Endothelial cell of umbilical vein (primary cell): ENCODE data around the gene SDHC. TPM values are rescaled to one million over a fixed set of nuclear protein-coding genes. Genes with fewer than 3 reads are reported as not detected.

Source experiments
- BruUV-seq: library from RNA; stranded (reverse); fragments of 400-500 nt; replicated peaks from 2 replicates; lab custom pipeline; 2021; lab: Mats Ljungman, UMichigan
- CTCF ChIA-PET: fragments of 300-600, 350-600 bp; sonication (Branson Sonifier 250); formaldehyde crosslinking; loops from one replicate; lab custom pipeline; 2021; ENCODE audit warnings: antibody characterized with exemption, inconsistent platforms; lab: Charles Lee
- POLR2A ChIA-PET: fragments of 300-600, 350-600 bp; sonication (Branson Sonifier 250); formaldehyde crosslinking; loops from one replicate; lab custom pipeline; 2021; ENCODE audit warnings: antibody characterized with exemption, inconsistent platforms; lab: Charles Lee
- DNase-seq: peaks from one replicate; pipeline ENCODE4 v3.0.0-alpha.2; 2011; ENCODE audit warnings: low read depth, low spot score
- FAIRE-seq: peaks from 2 replicates; lab custom pipeline; 2011; peaks lifted over from hg19 to GRCh38; lab: Jason Lieb, UNC
- H2AFZ ChIP-seq: 2 replicates; pipeline ENCODE4 v1.6.0; 2012; ENCODE audit warnings: low read depth, low read length, control low read depth, inconsistent platforms
- H3K27ac ChIP-seq: 2 replicates; pipeline ENCODE4 v1.5.1; 2011; ENCODE audit warnings: low read depth, mild to moderate bottlenecking, control low read depth, low read length, moderate library complexity; ENCODE audit not compliant: insufficient read depth
- H3K27me3 ChIP-seq, 2 experiments: 2 replicates each; pipeline versions ENCODE4 v1.6.0 to v1.6.1; 2011; ENCODE audit warnings: low read length in 2 of 2, mixed read lengths in 1 of 2; ENCODE audit not compliant: control insufficient read depth in 2 of 2, insufficient read depth in 2 of 2
- H3K36me3 ChIP-seq, 2 experiments: 2 replicates in 1 of 2; 3 replicates in 1 of 2; pipeline ENCODE4 v1.5.1; 2011; ENCODE audit warnings: low read length in 2 of 2, mild to moderate bottlenecking in 1 of 2, moderate library complexity in 1 of 2; ENCODE audit not compliant: control insufficient read depth in 2 of 2, insufficient read depth in 2 of 2; ENCODE audit errors: extremely low read depth in 1 of 2
- H3K4me1 ChIP-seq: 3 replicates; pipeline ENCODE4 v1.5.1; 2011; ENCODE audit warnings: mild to moderate bottlenecking, low read length; ENCODE audit not compliant: control insufficient read depth, insufficient read depth; ENCODE audit errors: extremely low read depth
- H3K4me2 ChIP-seq: 2 replicates; pipeline ENCODE4 v1.6.1; 2011; ENCODE audit warnings: low read length, control low read depth, mixed read lengths; ENCODE audit not compliant: insufficient read depth
- H3K4me3 ChIP-seq, 3 experiments: fragments of 200-600 bp in 1 of 3; sonication (generic), shearing (Covaris generic) in 1 of 3; replicated peaks in 1 of 3; 2 replicates each; pipeline ENCODE4 v1.5.1; 2011 to 2016; ENCODE audit warnings: control low read depth in 3 of 3, low read length in 3 of 3, mild to moderate bottlenecking in 2 of 3, inconsistent platforms in 1 of 3, low read depth in 1 of 3, moderate library complexity in 1 of 3; ENCODE audit not compliant: insufficient read depth in 1 of 3
- H3K79me2 ChIP-seq: 2 replicates; pipeline ENCODE4 v1.6.0; 2012; ENCODE audit warnings: low read length, inconsistent platforms; ENCODE audit not compliant: control insufficient read depth, insufficient read depth
- H3K9ac ChIP-seq: replicated peaks from 2 replicates; pipeline ENCODE3; 2011; ENCODE audit warnings: low read length, control low read depth; ENCODE audit not compliant: insufficient read depth; ENCODE audit errors: extremely low read depth
- H3K9me1 ChIP-seq: replicated peaks from 3 replicates; pipeline ENCODE4 v1.6.0; 2011; ENCODE audit warnings: mild to moderate bottlenecking, low read length; ENCODE audit not compliant: control insufficient read depth, insufficient read depth; ENCODE audit errors: extremely low read depth
- H3K9me3 ChIP-seq: replicated peaks from 2 replicates; pipeline ENCODE4 v1.5.1; 2012; ENCODE audit warnings: low read length, inconsistent platforms; ENCODE audit not compliant: control insufficient read depth, insufficient read depth
- H4K20me1 ChIP-seq: replicated peaks from 2 replicates; pipeline ENCODE3; 2011; ENCODE audit warnings: mild to moderate bottlenecking, low read length; ENCODE audit not compliant: control insufficient read depth, insufficient read depth; ENCODE audit errors: extremely low read depth
- CTCF ChIP-seq, 2 donors: IDR thresholded peaks; 1 replicate in 1 of 2; 2 replicates in 1 of 2; pipeline ENCODE4 v1.5.1; 2011; ENCODE audit warnings: low read length in 2 of 2, mild to moderate bottlenecking in 2 of 2, moderate library complexity in 2 of 2, control low read depth in 1 of 2, inconsistent platforms in 1 of 2, low read depth in 1 of 2; ENCODE audit not compliant: insufficient read depth in 1 of 2; ENCODE audit errors: extremely low read depth in 1 of 2
- EZH2 ChIP-seq: IDR thresholded peaks from 2 replicates; pipeline ENCODE4 v1.6.1; 2012; ENCODE audit warnings: borderline replicate concordance, low read depth, mild to moderate bottlenecking, moderate library complexity, low read length, inconsistent platforms; ENCODE audit not compliant: severe bottlenecking
- FOS ChIP-seq: IDR thresholded peaks from 2 replicates; pipeline ENCODE4 v1.6.1; 2011; ENCODE audit warnings: mild to moderate bottlenecking, low read length, moderate library complexity, borderline replicate concordance; ENCODE audit not compliant: insufficient read depth
- GATA2 ChIP-seq: IDR thresholded peaks from 2 replicates; pipeline ENCODE4 v1.7.0; 2011; ENCODE audit warnings: low read depth, mild to moderate bottlenecking, moderate library complexity, mixed read lengths, low read length; ENCODE audit not compliant: insufficient read length, insufficient read depth
- JUN ChIP-seq: IDR thresholded peaks from 2 replicates; pipeline ENCODE4 v1.6.1; 2011; ENCODE audit warnings: borderline replicate concordance, low read depth; ENCODE audit not compliant: insufficient read length, insufficient read depth
- MAX ChIP-seq: IDR thresholded peaks from 2 replicates; pipeline ENCODE4 v1.6.1; 2011; ENCODE audit not compliant: insufficient read depth, insufficient read length
- MYC ChIP-seq: IDR thresholded peaks from one replicate; pipeline ENCODE4 v1.6.1; 2011; ENCODE audit warnings: mild to moderate bottlenecking, low read depth, low read length
- POLR2A ChIP-seq: IDR thresholded peaks from 2 replicates; pipeline ENCODE4 v1.6.1; 2012; ENCODE audit warnings: low read depth, mild to moderate bottlenecking, control low read depth, low read length
- POLR2AphosphoS5 ChIP-seq: IDR thresholded peaks from 2 replicates; pipeline ENCODE4 v1.6.1; 2012; ENCODE audit warnings: low read depth, mild to moderate bottlenecking, control low read depth, low read length, moderate library complexity; ENCODE audit not compliant: insufficient read depth
- dilution Hi-C: fragments of 300-500 bp; cut with MboI; formaldehyde crosslinking; loops from one replicate; pipeline ENCODE4 v1.15.0; 2019; ENCODE audit warnings: low sequenced_read_pairs; ENCODE audit not compliant: extremely low pct_ligation_motif_present
- intact Hi-C: fragments of 100-400 bp; cut with micrococcal nuclease; formaldehyde crosslinking; loops from one replicate; pipeline ENCODE4 v1.10.0; 2022
- polyA plus RNA-seq, 4 experiments: library from polyadenylated mRNA; depleted of rRNA in 3 of 4; stranded (reverse) in 3 of 4; unstranded in 1 of 4; fragments of >200 nt; gene quantifications; 2 replicates each; pipeline versions ENCODE4 v1.2.1 to v1.2.3, GENCODE V29; 2011 to 2012; ENCODE audit warnings: missing spikeins in 1 of 4
- total RNA-seq: library from RNA; stranded (reverse); gene quantifications from 2 replicates; pipeline ENCODE4 v1.2.3, GENCODE V29; 2021

The SDHC gene
- total and polyA plus RNA-seq, 2 donors (not counting 3 experiments of a cell fraction or from before 2014, with no cell fraction given), result 148 to 279 TPM

- no peak for FAIRE-seq
- DNase-seq, result no peak
- no peak overlapping the region for H3K4me2 ChIP-seq
- no TSS peak for BruUV-seq
- dilution Hi-C loops, result no loop called here
- peaks cover 0 to 11% of the 10 kb centered on the region in 2 experiments for H3K36me3 ChIP-seq
- no peak overlapping the region for H3K4me3 ChIP-seq
- no peak for TF ChIP-seq CTCF (IDR thresholded peaks at IDR 0.05; ENCODE audit: extremely low read depth in 1 of 2, insufficient read depth in 1 of 2, low read depth in 1 of 2, low read length in 2 of 2)
- TF ChIP-seq GATA2, result no peak
- no peak for TF ChIP-seq JUN
- no peak for TF ChIP-seq MAX
- no peak for TF ChIP-seq EZH2
- no peak for TF ChIP-seq FOS
- no peak for TF ChIP-seq POLR2A
- no peak for TF ChIP-seq POLR2AphosphoS5
- TF ChIP-seq MYC, result no peak
- no peaks in the 10 kb centered on the region for H3K27me3 ChIP-seq
- no peak overlapping the region for H3K27ac ChIP-seq
- H2AFZ ChIP-seq, result no peak overlapping the region
- no peaks in the 10 kb centered on the region for H3K79me2 ChIP-seq
- intact Hi-C loops, result no loop called here
- H3K9ac ChIP-seq, result no peak overlapping the region
- H4K20me1 ChIP-seq, result no peaks in the 10 kb centered on the region
- POLR2A ChIA-PET, result no interaction called here
- no peaks in the 10 kb centered on the region for H3K9me3 ChIP-seq
- CTCF ChIA-PET, result interaction anchor here (1.0 kb wide), 1 partner anchor 8 kb away, joined by 3 read pairs; no protein-coding TSS in a partner anchor
- no peaks in the 10 kb centered on the region for H3K4me1 ChIP-seq
- peaks cover 4% of the 10 kb centered on the region for H3K9me1 ChIP-seq
Measured at GRCh38 chr1:161333166-161333565, 19.0 kb downstream of the SDHC start.
